ENCODE results near the gene SSR2. TPM values are rescaled to one million over a fixed set of nuclear protein-coding genes. Genes with fewer than 3 reads are reported as not detected.

Gene SSR2
- total and polyA plus RNA-seq, 10 donors: 152 to 291 (median 194) TPM

- TF ChIP-seq POLR2A (IDR thresholded peaks at IDR 0.05) (no peak), POLR2AphosphoS5 (IDR thresholded peaks at IDR 0.05) (no peak), CTCF (IDR thresholded peaks at IDR 0.05 in 8 of 11, conservative IDR thresholded peaks at IDR 0.05 in 3 of 11) (no peak)
- no peak for DNase-seq
- peaks cover 0 to 12% (median 0%) of the 10 kb centered on the region in 6 donors for H3K4me1 ChIP-seq
- no peak overlapping the region for H3K4me3 ChIP-seq
- 61 to 92% (median 81%) methylated on average over 2 of the region's 2 CpGs for WGBS, 5 donors
- H3K36me3 ChIP-seq: peaks cover 0 to 5% (median 0%) of the 10 kb centered on the region in 6 donors
- no peaks in the 10 kb centered on the region for H3K27me3 ChIP-seq (replicated peaks in 1 of 7)
- H3K9me3 ChIP-seq: no peaks in the 10 kb centered on the region
- no peak overlapping the region for H3K27ac ChIP-seq
- intact Hi-C loops (cut with DNase I; ENCODE audit: low total_unique reads): no loop called here
Measured at GRCh38 chr1:156063997-156064285, 43.2 kb upstream of the SSR2 start.

GRCh38 chr1:156062189-156062588 lies 41.4 kb upstream of the SSR2 start:
- 68 to 94% (median 89%) methylated on average over 3 of the region's 3 CpGs for WGBS, 5 donors
- no peak overlapping the region for H3K27ac ChIP-seq

GRCh38 chr1:156060937-156061636 lies 40.3 kb upstream of the SSR2 start, which contains the start of gene RAB25:
Gene RAB25, plus strand, starts transcription at chr1:156061160. Its CDS starts 241 bp downstream, at chr1:156061401.
- DNase-seq: no peak
- Histone ChIP-seq H3K27ac (no peak within 1 kb of the TSS), H3K4me1 (peaks cover 2 to 22% (median 7%) of the 10 kb centered on the region in 6 donors), H3K9me3 (no peaks in the 10 kb centered on the region), H3K36me3 (peaks cover 0 to 31% (median 7%) of the 10 kb centered on the region in 6 donors), H3K27me3 (replicated peaks in 1 of 7) (no peaks in the 10 kb centered on the region), H3K4me3 (no peak within 1 kb of the TSS)
- TF ChIP-seq POLR2A (IDR thresholded peaks at IDR 0.05) (no peak), POLR2AphosphoS5 (IDR thresholded peaks at IDR 0.05) (no peak), CTCF (IDR thresholded peaks at IDR 0.05 in 8 of 11, conservative IDR thresholded peaks at IDR 0.05 in 3 of 11) (no peak)
- WGBS, 5 donors: 63 to 75% (median 71%) methylated on average over 11 of the region's 11 CpGs
- intact Hi-C loops (cut with DNase I; ENCODE audit: low total_unique reads): no loop called here

More at GRCh38 chr1:156062189-156062588, 41.4 kb upstream of the SSR2 start:
- H3K9me3 ChIP-seq: no peaks in the 10 kb centered on the region
- intact Hi-C loops (cut with DNase I; ENCODE audit: low total_unique reads): no loop called here
- peaks cover 0 to 21% (median 3%) of the 10 kb centered on the region in 6 donors for H3K36me3 ChIP-seq
- H3K27me3 ChIP-seq (replicated peaks in 1 of 7): no peaks in the 10 kb centered on the region
- no peak for DNase-seq
- H3K4me3 ChIP-seq: no peak overlapping the region
- peaks cover 0 to 18% (median 0%) of the 10 kb centered on the region in 6 donors for H3K4me1 ChIP-seq
- TF ChIP-seq POLR2AphosphoS5 (IDR thresholded peaks at IDR 0.05): no peak
- TF ChIP-seq POLR2A (IDR thresholded peaks at IDR 0.05): no peak
- TF ChIP-seq CTCF (IDR thresholded peaks at IDR 0.05 in 8 of 11, conservative IDR thresholded peaks at IDR 0.05 in 3 of 11): no peak

GRCh38 chr1:156056326-156056849 lies 35.6 kb upstream of the SSR2 start:
- 90 to 100% (median 94%) methylated on average over 1 of the region's 1 CpG for WGBS, 5 donors
- H3K36me3 ChIP-seq: peaks cover 0 to 35% (median 7%) of the 10 kb centered on the region in 6 donors
- DNase-seq: no peak
- no peak overlapping the region for H3K4me3 ChIP-seq
- peak overlapping the region in 1 of 8 donors; percentile 92 for H3K27ac ChIP-seq
- H3K4me1 ChIP-seq: peaks cover 14 to 45% (median 30%) of the 10 kb centered on the region in 6 donors
- no peaks in the 10 kb centered on the region for H3K27me3 ChIP-seq (replicated peaks in 1 of 7)
- TF ChIP-seq POLR2AphosphoS5 (IDR thresholded peaks at IDR 0.05) (no peak), POLR2A (IDR thresholded peaks at IDR 0.05) (no peak), CTCF (IDR thresholded peaks at IDR 0.05 in 8 of 11, conservative IDR thresholded peaks at IDR 0.05 in 3 of 11) (no peak)
- no peaks in the 10 kb centered on the region for H3K9me3 ChIP-seq
- intact Hi-C loops (cut with DNase I; ENCODE audit: low total_unique reads): no loop called here
